Measurements from ENCODE around the gene LRRC27.

Gene LRRC27

DNA sequence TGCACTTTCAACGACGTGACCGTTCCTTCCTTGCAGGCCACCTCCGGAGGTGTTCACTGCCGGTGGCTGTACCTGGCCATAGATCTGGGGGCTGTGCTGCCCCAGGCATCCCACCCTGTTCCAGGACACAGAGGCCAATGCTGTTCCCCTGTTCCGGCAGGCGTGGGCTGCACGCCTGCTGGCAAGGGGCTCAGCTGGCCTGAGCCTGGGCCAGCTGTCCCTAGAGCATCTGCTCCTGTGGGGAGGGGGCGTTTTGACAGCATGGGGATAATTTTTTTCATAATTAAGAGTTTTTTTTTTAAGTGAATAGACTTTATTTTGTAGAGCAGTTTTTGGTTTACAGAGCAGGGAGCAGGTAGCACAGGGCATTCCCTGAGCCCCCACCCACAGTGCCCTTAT lies 93.8 kb downstream of the LRRC27 start:
- TF ChIP-seq YY1 (IDR thresholded peaks at IDR 0.05; ENCODE audit: low read depth) = no peak
- TF ChIP-seq, protein P1, sequence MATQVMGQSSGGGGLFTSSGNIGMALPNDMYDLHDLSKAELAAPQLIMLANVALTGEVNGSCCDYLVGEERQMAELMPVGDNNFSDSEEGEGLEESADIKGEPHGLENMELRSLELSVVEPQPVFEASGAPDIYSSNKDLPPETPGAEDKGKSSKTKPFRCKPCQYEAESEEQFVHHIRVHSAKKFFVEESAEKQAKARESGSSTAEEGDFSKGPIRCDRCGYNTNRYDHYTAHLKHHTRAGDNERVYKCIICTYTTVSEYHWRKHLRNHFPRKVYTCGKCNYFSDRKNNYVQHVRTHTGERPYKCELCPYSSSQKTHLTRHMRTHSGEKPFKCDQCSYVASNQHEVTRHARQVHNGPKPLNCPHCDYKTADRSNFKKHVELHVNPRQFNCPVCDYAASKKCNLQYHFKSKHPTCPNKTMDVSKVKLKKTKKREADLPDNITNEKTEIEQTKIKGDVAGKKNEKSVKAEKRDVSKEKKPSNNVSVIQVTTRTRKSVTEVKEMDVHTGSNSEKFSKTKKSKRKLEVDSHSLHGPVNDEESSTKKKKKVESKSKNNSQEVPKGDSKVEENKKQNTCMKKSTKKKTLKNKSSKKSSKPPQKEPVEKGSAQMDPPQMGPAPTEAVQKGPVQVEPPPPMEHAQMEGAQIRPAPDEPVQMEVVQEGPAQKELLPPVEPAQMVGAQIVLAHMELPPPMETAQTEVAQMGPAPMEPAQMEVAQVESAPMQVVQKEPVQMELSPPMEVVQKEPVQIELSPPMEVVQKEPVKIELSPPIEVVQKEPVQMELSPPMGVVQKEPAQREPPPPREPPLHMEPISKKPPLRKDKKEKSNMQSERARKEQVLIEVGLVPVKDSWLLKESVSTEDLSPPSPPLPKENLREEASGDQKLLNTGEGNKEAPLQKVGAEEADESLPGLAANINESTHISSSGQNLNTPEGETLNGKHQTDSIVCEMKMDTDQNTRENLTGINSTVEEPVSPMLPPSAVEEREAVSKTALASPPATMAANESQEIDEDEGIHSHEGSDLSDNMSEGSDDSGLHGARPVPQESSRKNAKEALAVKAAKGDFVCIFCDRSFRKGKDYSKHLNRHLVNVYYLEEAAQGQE (IDR thresholded peaks at IDR 0.05; ENCODE audit: low read depth) = no peak
- TF ChIP-seq, protein P2, sequence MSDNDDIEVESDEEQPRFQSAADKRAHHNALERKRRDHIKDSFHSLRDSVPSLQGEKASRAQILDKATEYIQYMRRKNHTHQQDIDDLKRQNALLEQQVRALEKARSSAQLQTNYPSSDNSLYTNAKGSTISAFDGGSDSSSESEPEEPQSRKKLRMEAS (IDR thresholded peaks at IDR 0.05) = no peak
- TF ChIP-seq EP300 (IDR thresholded peaks at IDR 0.05; ENCODE audit: borderline replicate concordance) = no peak
- TF ChIP-seq EGR1 (IDR thresholded peaks at IDR 0.05) = no peak
- TF ChIP-seq NFIC (IDR thresholded peaks at IDR 0.05) = no peak
- no peak for TF ChIP-seq RAD21 (IDR thresholded peaks at IDR 0.05; ENCODE audit: low read depth)
- TF ChIP-seq CREB1 (IDR thresholded peaks at IDR 0.05; ENCODE audit: low read depth) = no peak

DNA sequence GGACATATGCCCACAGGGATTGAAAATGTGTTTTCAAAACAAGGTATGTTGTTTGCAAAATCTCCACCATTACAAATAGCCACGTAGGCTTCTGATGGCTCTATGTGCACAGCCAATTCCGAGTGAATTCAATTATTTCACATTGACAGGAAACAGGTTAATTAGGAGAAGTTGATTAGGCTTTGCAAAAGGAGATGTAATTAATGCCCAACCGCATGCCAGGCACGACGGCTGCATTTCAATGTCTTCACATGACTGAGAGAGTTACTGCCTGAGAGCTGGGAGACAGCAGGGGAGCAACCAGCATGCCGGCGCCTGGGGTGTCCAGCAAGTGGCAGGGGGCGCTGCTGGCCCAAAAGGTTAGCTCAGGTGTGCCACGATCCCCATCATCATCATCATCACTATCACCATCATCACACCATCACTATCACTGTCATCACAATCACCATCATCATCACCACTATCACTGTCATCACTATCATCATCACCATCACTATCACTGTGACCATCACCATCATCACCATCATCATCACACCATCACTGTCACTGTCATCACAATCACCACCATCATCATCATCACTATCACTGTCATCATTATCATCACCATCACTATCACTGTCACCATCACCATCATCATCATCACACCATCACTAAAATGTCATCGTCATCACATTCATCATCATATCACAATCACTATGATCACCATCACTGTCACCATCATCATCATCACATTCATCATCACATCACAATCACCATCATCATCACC lies 95.2 kb downstream of the LRRC27 start:
- TF ChIP-seq RAD21 (IDR thresholded peaks at IDR 0.05; ENCODE audit: low read depth) (no peak), TAF1 (IDR thresholded peaks at IDR 0.05; ENCODE audit: low read depth) (no peak), EP300 (IDR thresholded peaks at IDR 0.05; ENCODE audit: borderline replicate concordance) (no peak)
- TF ChIP-seq, protein P1 (IDR thresholded peaks at IDR 0.05; ENCODE audit: low read depth) = no peak

DNA sequence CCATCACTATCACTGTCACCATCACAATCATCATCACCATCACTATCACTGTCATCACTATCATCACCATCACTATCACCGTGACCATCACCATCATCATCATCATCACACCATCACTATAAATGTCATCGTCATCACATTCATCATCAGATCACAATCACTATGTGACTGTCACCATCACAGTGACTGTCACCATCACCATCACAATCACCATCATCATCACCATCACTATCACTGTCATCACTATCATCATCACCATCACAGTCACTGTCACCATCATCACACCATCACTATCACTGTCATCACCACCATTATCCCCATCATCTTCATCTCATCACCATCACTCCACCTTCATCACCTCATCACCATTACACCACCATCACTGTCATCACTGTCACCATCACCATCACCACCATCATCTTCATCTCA lies 96.0 kb downstream of the LRRC27 start:
- TF ChIP-seq EGR1 (IDR thresholded peaks at IDR 0.05) (no peak), EP300 (IDR thresholded peaks at IDR 0.05; ENCODE audit: borderline replicate concordance) (no peak), CREB1 (IDR thresholded peaks at IDR 0.05; ENCODE audit: low read depth) (no peak), FOXM1 (IDR thresholded peaks at IDR 0.05; ENCODE audit: borderline replicate concordance, low read depth) (no peak), TEAD4 (IDR thresholded peaks at IDR 0.05) (no peak), ZBTB7A (IDR thresholded peaks at IDR 0.05; ENCODE audit: low read depth) (no peak), TCF12 (IDR thresholded peaks at IDR 0.05; ENCODE audit: low read depth) (no peak), RAD21 (IDR thresholded peaks at IDR 0.05; ENCODE audit: low read depth) (no peak), CEBPB (IDR thresholded peaks at IDR 0.05) (no peak), YY1 (IDR thresholded peaks at IDR 0.05; ENCODE audit: low read depth) (no peak), NFIC (IDR thresholded peaks at IDR 0.05) (no peak), TAF1 (IDR thresholded peaks at IDR 0.05; ENCODE audit: low read depth) (no peak)
- TF ChIP-seq, protein P1 (IDR thresholded peaks at IDR 0.05; ENCODE audit: low read depth) = no peak
- TF ChIP-seq, protein P3, sequence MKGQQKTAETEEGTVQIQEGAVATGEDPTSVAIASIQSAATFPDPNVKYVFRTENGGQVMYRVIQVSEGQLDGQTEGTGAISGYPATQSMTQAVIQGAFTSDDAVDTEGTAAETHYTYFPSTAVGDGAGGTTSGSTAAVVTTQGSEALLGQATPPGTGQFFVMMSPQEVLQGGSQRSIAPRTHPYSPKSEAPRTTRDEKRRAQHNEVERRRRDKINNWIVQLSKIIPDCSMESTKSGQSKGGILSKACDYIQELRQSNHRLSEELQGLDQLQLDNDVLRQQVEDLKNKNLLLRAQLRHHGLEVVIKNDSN (IDR thresholded peaks at IDR 0.05) = no peak
- TF ChIP-seq, protein P2 (IDR thresholded peaks at IDR 0.05) = no peak

DNA sequence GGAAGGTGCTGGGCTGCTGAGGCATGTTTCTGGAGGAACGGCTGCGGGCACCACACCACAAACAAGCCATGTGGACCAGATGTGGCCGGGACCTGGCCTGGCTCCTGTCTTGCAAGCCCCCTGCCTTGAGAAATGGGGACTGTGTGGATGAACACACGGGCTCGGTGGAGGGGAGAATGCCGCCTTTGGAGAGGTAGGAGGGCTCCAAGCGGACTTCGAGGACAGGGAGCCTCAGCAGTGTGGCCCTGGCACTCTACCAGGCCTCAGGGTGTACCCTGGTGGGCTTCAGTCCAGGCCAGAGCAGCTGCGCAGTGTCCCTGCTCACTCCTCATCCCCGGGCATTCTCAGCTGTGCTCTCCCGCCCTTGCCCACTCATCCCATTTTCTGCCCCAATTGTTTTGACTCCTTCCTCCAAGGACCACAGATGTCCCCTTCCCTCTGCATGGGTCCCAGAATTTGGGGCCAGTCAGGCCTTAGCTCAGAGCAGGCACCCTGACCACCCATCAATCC lies 96.5 kb downstream of the LRRC27 start:
- TF ChIP-seq CREB1 (IDR thresholded peaks at IDR 0.05; ENCODE audit: low read depth) (no peak), EGR1 (IDR thresholded peaks at IDR 0.05) (no peak), ZBTB7A (IDR thresholded peaks at IDR 0.05; ENCODE audit: low read depth) (no peak), TCF12 (IDR thresholded peaks at IDR 0.05; ENCODE audit: low read depth) (no peak), RAD21 (IDR thresholded peaks at IDR 0.05; ENCODE audit: low read depth) (no peak), CEBPB (IDR thresholded peaks at IDR 0.05) (no peak), TEAD4 (IDR thresholded peaks at IDR 0.05) (no peak), NFIC (IDR thresholded peaks at IDR 0.05) (no peak), TAF1 (IDR thresholded peaks at IDR 0.05; ENCODE audit: low read depth) (no peak), YY1 (IDR thresholded peaks at IDR 0.05; ENCODE audit: low read depth) (no peak)
- TF ChIP-seq, protein P1 (IDR thresholded peaks at IDR 0.05; ENCODE audit: low read depth) = no peak
- TF ChIP-seq, protein P3 (IDR thresholded peaks at IDR 0.05) = no peak
